T47D (cell line): ENCODE results near the gene RPS6KA2.
"Not testable (repeated sequence)": the region's sequence is repeated elsewhere in the genome, so short reads cannot be mapped to it uniquely, and the experiment has no call there.

Experiments
- DNase-seq, 2 experiments: peaks; one replicate each; pipeline versions ENCODE4 v3.0.0 to v3.0.0-alpha.2; 2011 to 2012; ENCODE audit warnings: low read depth in 1 of 2, low spot score in 1 of 2
- JUND ChIP-seq: IDR thresholded peaks from 2 replicates; pipeline ENCODE4 v1.6.1; 2012; ENCODE audit warnings: low read depth
- in situ Hi-C: cut with HindIII; loops from 2 replicates; pipeline ENCODE4 v1.10.0; 2016; ENCODE audit warnings: low sequenced_read_pairs, low pct_unique_long_range_greater_than_20kb

Gene RPS6KA2

DNA sequence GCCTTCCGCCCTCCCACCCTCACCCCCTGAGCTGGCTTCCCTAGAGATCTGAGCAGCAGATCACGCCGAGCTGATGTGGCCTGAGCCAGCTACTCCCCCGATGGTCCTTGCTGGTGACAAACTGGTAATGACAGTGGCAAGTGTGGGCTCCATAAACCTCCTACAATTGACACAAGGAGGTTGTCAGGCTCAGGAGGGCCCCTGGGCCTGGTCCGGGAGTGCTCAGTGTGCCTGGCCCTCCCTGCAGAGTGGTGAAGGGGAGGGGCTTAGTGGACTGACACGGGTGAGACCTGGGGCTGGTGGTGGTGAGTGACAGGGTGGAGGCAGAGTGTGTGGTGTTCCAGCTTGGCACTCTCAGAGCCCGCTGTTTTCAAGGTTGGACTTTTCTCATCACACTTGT lies 221.7 kb downstream of the RPS6KA2 start:
- in situ Hi-C loops = no loop called here
- no peak for DNase-seq
- no peak for TF ChIP-seq JUND

DNA sequence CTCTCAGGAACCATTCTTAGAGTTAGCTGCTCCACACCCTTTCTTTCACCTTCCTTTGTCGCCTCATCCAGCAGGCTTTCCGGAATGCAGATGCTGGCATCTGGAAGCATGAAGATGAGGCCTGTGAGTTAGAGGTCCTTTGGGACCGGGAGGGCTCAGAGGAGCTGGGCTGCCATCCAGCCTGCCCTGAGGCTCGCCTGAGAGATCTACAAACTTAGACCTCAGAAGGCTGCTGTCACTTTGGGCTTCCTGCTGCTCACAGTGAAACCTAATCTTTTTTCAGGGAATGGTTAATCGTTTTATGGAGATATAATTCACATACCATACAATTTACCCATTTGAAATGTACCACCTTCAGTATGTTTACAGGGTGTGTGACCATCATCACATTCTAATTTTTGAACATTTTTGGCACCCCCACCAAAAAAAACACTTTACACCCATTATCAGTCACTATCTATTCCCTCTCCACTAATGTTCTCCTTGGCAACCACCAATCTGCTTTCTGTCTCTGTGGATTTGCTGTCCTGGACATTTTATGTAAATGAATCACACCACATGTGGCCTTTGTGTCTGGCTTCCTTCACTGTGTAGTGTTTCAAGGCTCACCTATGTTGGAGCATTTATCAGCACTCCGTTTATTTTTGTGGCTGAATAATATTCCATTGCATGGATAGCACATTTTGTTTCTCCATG lies 224.3 kb downstream of the RPS6KA2 start:
- no peak for TF ChIP-seq JUND
- in situ Hi-C loops = no loop called here
- no peak for DNase-seq

DNA sequence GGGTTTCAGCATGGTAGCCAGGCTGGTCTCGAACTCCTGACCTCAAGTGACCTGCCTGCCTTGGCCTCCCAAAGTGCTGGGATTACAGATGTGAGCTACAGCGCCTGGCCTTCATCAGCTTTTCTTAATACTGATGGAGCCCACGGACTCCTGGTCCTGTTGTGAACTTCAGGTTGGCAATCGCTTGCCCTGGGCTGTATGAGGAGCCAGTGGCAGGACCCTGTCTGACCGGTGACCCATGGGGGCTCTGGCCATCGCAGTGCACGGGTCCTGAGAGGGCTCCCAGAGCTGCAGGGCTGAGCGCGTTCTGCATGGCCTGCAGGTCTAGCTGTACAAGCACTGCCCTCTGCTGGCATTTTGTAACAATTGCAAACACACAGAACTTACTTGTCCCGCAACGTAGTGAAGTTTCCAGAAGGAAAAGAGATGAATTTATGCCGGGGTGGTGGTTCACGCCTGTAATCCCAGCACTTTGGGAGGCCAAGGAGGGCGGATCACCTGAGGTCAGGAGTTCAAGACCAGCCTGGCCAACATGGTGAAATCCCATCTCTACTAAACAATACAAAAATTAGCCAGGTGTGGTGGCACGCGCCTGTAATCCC lies 226.3 kb downstream of the RPS6KA2 start:
- in situ Hi-C loops = not testable (repeated sequence)
- DNase-seq = peak; percentile 48 to 63

DNA sequence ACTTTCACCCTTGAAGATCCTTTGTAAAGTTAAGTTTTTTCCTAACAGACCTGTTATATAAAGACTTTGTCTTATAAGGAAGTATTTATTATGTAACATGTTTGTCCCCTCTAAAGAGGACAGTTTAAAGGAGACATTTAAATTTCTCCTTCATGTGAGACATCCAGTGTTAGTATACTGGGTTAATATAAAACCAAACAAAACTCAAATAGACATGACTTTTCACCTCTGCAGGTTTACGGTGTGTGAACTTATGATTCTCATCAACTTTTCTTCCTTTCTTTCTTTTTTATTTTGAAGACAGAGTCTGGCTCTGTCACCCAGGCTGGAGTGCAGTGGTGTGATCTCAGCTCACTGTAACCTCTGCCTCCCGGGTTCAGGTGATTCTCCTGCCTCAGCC lies 226.9 kb downstream of the RPS6KA2 start:
- DNase-seq = no peak
- TF ChIP-seq JUND = no peak
- in situ Hi-C loops = no loop called here

DNA sequence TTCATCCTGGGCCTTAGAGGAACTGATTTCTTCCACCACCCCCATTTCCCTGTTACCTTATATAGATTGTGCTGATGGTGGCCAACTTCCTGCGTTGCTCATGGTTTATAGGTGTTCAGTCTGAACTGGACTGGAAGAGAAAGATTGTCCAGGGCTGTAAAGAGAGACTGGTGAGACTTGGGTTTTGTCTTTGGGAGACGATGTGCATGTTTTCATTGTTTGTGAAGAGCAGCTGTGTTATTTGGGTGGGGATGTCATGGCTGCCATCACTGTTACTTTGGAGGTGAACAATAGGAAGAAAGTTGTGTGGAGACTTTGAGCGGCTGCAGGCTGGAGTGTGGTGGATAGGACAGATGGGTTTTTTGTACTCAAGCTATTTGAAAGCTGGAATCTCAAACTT lies 228.7 kb downstream of the RPS6KA2 start:
- in situ Hi-C loops = no loop called here
- TF ChIP-seq JUND = no peak
- DNase-seq = no peak

DNA sequence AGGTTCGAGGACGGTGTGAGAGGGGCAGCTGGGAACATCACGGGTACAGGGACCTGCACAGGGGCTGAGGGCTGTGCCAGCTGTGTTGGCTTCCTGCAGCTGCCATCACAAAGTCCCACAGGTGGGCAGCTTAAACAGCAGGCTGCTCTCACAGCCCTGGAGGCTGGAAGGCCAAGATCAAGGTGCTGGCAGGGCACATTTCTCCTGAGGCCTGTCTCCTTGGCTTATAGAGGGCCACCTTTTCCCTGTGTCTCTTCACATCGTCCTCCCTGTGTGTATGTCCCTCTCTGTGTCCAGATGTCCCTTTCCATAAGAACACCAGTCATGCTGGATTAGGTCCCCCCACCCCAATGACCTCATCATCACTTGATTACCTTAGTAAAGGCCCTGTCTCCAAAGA lies 229.2 kb downstream of the RPS6KA2 start:
- in situ Hi-C loops = no loop called here
- DNase-seq = no peak
- no peak for TF ChIP-seq JUND

DNA sequence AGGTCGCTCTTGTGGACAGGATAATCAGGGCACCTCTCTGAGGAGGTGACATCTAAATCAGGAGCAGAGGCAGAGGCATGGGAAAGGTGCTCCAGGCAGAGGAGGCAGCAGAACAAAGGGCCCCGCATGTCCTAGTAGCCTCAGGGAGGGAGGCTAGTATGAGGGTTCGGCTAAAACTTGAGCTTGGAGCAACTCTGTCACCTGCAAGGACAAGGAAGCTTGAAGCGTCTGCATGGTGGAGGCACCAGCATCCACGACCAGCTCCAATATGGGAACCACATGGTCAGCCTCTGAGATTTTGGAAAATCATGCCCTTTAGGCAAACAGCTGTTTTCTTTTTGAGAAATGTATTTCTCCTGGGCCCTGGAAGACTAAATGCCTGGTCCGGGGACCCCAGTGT lies 231.3 kb downstream of the RPS6KA2 start:
- no peak for DNase-seq
- in situ Hi-C loops = no loop called here
- no peak for TF ChIP-seq JUND

DNA sequence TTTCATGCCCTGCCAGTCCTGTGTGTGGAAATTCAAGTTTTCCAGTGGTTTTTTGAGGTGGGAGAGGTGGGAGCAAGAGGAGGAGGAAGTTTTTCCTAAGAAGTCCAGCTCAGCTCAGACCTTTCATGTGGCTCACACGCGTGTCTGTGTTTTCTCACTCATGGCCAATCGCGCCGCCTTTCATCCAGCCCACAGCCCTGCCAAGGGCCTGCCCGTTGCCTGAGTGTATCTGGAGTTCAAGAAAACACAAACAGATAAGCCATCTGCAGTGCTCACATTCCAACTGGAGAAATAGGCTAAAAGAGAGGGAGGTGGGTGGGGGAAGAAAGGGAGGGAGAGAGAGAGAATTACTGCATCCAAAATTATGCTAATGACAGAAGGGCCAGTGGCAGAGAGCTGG lies 231.7 kb downstream of the RPS6KA2 start:
- TF ChIP-seq JUND = no peak
- no peak for DNase-seq
- in situ Hi-C loops = no loop called here

DNA sequence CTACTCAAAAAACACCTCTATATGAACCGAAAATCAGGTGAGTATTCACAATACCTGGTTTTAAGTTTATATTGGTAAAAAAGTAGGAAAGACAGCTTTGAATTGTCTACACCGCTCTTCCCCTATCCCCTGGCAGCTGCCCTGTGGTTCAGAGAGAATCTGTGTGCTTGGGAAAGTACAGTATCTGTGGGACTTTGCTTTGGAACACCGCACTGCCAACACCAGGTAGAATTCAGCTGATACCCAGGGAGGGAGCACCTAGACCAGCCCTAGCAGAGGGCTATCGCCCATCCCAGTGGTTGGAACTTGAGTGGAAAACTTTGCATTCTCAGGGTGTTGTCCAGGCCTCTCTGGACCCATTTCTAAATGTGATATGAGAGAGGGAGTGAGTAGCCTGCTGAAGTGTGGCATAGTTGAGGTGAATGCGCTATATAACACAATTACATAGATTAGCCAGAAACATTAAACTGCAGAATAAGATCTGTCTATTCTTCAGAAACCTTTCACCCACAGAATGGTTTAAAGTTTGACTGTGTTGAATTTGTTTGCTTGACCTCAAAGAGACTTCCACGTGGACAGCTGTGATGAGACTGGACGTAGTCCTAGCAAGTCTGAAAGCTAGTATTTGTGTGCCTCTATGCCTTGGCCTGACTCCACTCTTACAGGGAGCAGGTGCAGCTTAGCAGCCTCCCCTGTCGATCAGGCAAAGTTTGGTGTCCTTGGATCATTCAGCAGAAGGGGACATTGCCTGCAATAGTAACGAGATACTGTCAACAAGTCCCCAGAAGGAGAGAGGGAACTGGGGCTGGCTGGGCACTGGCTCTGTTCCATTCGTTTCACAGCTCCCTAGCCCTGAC lies 232.8 kb downstream of the RPS6KA2 start:
- TF ChIP-seq JUND = no peak
- in situ Hi-C loops = no loop called here
- DNase-seq = no peak

DNA sequence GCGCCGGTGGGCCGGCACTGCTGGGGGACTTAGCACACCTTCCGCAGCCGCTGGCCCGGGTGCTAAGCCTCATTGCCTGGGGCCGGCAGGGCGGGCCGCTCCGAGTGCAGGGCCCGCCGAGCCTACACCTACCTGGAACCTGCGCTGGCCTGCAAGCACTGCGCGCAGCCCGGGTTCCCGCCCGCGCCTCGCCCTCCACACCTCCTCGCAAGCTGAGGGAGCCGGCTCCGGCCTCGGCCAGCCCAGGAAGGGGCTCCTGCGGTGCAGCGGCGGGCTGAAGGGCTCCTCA lies 233.6 kb downstream of the RPS6KA2 start:
- no peak for DNase-seq
- in situ Hi-C loops = no loop called here

DNA sequence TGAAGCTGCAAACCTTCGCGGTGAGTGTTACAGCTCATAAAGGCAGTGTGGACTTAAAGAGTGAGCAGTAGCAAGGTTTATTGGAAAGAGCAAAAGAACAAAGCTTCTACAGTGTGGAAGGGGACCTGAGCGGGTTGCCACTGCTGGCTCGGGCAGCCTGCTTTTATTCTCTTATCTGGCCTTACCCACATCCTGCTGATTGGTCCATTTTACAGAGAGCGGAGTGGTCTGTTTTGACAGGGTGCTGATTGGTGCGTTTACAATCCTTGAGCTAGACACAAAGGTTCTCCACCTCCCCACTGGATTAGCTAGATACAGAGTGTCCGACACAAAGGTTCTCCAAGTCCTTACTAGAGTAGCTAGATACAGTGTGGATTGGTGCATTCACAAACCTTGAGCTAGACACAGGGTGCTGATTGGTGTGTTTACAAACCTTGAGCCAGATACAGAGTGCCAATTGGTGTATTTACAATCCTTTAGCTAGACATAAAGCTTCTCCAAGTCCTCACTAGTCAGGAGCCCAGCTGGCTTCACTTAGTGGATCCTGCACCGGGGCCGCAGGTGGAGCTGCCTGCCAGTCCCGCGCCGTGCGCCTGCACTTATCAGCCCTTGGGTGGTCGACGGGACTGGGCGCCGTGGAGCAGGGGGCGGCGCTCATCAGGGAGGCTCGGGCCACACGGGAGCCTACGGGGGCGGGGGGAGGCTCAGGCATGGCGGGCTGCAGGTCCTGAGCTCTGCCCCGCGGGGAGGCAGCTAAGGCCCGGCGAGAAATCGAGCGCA lies 234.1 kb downstream of the RPS6KA2 start:
- DNase-seq, in situ Hi-C loops: not testable (repeated sequence)

More for the DNA sequence above, 233.6 kb downstream of the RPS6KA2 start:
- no peak for TF ChIP-seq JUND

DNA sequence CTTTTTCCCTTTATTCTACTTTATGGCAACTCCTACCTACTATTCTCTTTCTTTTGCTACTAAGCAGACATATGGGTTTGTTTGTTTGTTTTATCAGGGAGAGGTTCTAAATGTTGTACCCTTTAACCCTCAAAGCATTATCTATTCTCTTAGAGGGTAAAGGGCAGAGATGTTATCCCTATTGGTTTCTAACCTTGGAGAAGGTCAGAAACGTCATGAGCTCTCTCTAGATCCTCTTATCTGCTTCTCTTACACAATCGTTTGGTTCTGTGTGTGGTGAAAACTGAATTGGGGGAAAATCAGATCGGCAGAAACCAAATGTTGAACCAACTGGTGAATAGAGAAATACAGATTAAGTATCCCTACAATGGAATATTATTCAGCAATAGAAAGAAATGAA lies 237.9 kb downstream of the RPS6KA2 start:
- in situ Hi-C loops = no loop called here
- no peak for TF ChIP-seq JUND
- no peak for DNase-seq
